ENCODE measurements around the gene PXK. TPM values are rescaled to one million over a fixed set of nuclear protein-coding genes. Genes with fewer than 3 reads are reported as not detected.

PXK gene
- total RNA-seq, 2 donors from 2014 or later = 19.6 to 21.8 TPM

DNA sequence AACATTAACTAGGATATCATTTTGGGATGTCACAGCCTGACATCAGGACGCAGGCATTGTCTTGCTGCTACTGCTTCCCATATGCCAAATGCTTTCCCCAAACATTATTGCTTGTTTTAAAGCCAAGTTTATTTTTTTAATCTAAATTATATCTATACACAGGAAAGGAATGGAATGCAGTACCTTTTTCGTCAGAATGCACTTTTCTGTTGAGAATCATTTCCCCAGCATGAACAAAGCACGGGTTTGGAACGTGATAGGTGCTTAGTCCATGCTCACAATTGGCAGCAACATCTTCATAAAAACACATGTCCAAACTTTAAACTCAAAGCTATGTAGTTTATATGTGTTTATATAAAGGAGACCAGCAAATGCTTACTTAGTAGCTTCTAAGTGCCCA is 26.1 kb downstream of the PXK start:
- no peak for DNase-seq (ENCODE audit: low spot score)
- Histone ChIP-seq H3K36me3 (no peaks in the 10 kb centered on the region), H3K4me1 (replicated peaks) (no peaks in the 10 kb centered on the region), H3K9me3 (no peaks in the 10 kb centered on the region), H3K4me3 (no peak overlapping the region), H3K27ac (no peak overlapping the region), H3K27me3 (replicated peaks; ENCODE audit: insufficient read depth) (no peaks in the 10 kb centered on the region)
- no peak for TF ChIP-seq POLR2A (IDR thresholded peaks at IDR 0.05)
- no peak for TF ChIP-seq CTCF (IDR thresholded peaks at IDR 0.05)
- no peak for TF ChIP-seq POLR2AphosphoS5 (IDR thresholded peaks at IDR 0.05)
- intact Hi-C loops (cut with DNase I) = no loop called here
- 57% methylated on average over 4 of the region's 4 CpGs for WGBS

GRCh38 chr3:58359621-58360020 is 26.9 kb downstream of the PXK start:
- H3K27ac ChIP-seq = no peak overlapping the region
- whole genome bisulfite sequencing = 90% methylated on average over 4 of the region's 4 CpGs
- TF ChIP-seq CTCF (IDR thresholded peaks at IDR 0.05) = no peak
- no peak for TF ChIP-seq POLR2A (IDR thresholded peaks at IDR 0.05)
- no peak for TF ChIP-seq POLR2AphosphoS5 (IDR thresholded peaks at IDR 0.05)
- no peaks in the 10 kb centered on the region for H3K4me1 ChIP-seq (replicated peaks)
- H3K36me3 ChIP-seq = no peaks in the 10 kb centered on the region
- intact Hi-C loops (cut with DNase I) = no loop called here
- no peak for DNase-seq (ENCODE audit: low spot score)
- no peaks in the 10 kb centered on the region for H3K27me3 ChIP-seq (replicated peaks; ENCODE audit: insufficient read depth)
- H3K4me3 ChIP-seq = no peak overlapping the region
- no peaks in the 10 kb centered on the region for H3K9me3 ChIP-seq

DNA sequence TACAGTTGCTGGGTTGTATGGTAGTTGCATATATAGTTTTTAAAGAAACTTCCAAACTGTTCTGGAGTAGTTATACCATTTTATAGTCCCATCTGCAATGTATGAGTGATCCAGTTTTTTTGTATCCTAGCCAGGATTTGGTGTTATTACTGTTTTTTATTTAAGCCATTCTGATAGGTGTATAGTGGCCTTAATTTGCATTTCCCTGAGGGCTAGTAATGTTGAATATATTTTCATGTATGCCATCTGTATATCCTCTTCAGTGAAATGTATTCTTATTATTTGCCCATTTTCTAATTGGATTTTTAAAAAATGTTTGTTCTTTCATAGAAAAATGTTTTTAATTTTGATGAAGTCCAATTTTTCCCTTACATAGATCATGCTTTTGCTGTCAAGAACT is 29.2 kb downstream of the PXK start:
- no peaks in the 10 kb centered on the region for H3K4me1 ChIP-seq (replicated peaks)
- DNase-seq (ENCODE audit: low spot score) = no peak
- H3K27me3 ChIP-seq (replicated peaks; ENCODE audit: insufficient read depth) = no peaks in the 10 kb centered on the region
- H3K36me3 ChIP-seq = no peaks in the 10 kb centered on the region
- H3K27ac ChIP-seq = no peak overlapping the region
- TF ChIP-seq CTCF (IDR thresholded peaks at IDR 0.05) (no peak), POLR2AphosphoS5 (IDR thresholded peaks at IDR 0.05) (no peak), POLR2A (IDR thresholded peaks at IDR 0.05) (no peak)
- H3K4me3 ChIP-seq = no peak overlapping the region
- no peaks in the 10 kb centered on the region for H3K9me3 ChIP-seq
- intact Hi-C loops (cut with DNase I) = no loop called here

DNA sequence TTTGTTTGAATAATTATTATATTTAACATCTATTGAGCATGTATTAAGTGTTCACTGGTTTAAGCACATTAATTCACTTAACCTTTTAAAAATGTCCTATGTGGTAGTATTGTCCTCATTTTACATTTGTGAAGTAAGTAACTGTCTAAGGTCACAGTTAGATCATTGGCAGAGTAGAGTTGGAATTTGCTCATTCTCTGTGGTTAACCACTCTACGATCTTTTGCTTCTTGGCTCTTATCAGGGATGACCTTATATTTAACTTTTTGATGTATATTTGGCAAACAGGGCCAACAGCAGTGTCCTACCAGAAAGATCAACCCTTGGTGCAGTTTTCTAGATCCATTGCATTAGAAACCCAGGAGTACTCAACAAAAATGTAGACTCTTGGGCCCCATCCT is 34.0 kb downstream of the PXK start:
- Histone ChIP-seq H3K4me3 (no peak overlapping the region), H3K9me3 (no peaks in the 10 kb centered on the region), H3K36me3 (no peaks in the 10 kb centered on the region), H3K27ac (no peak overlapping the region), H3K27me3 (replicated peaks; ENCODE audit: insufficient read depth) (no peaks in the 10 kb centered on the region), H3K4me1 (replicated peaks) (no peaks in the 10 kb centered on the region)
- TF ChIP-seq POLR2A (IDR thresholded peaks at IDR 0.05) = no peak
- intact Hi-C loops (cut with DNase I) = no loop called here
- no peak for DNase-seq (ENCODE audit: low spot score)
- 91% methylated on average over 1 of the region's 1 CpG for WGBS

DNA sequence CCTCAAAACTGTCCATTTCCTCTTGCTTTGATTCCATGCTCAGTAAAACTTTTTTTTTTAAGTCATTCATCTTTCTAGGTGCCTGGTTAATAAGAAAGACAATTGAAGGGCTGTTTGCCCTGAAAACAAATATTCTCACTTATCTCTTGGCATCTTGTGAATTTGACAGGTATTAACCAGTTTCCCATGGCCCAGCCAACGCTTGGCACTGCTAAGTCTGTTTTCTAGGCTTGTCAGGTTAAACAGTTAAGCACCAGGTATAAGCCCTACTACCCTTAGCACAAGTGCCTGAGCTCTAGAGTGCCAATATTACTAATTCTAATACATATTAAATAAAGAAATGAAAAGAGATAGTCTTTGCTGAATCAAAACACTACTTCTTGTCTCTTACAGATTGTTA is 36.3 kb downstream of the PXK start:
- H3K4me1 ChIP-seq (replicated peaks) = no peaks in the 10 kb centered on the region
- 60% methylated on average over 1 of the region's 1 CpG for WGBS
- H3K9me3 ChIP-seq = no peaks in the 10 kb centered on the region
- no peaks in the 10 kb centered on the region for H3K27me3 ChIP-seq (replicated peaks; ENCODE audit: insufficient read depth)
- intact Hi-C loops (cut with DNase I) = no loop called here
- TF ChIP-seq CTCF (IDR thresholded peaks at IDR 0.05) = no peak
- TF ChIP-seq POLR2AphosphoS5 (IDR thresholded peaks at IDR 0.05) = no peak
- no peak for TF ChIP-seq POLR2A (IDR thresholded peaks at IDR 0.05)
- no peak for DNase-seq (ENCODE audit: low spot score)
- no peaks in the 10 kb centered on the region for H3K36me3 ChIP-seq
- H3K4me3 ChIP-seq = no peak overlapping the region
- H3K27ac ChIP-seq = no peak overlapping the region
